Adipose tissue (tissue), 3 donors: ENCODE results near the gene RSAD2. TPM values are rescaled to one million over a fixed set of nuclear protein-coding genes. Genes with fewer than 3 reads are reported as not detected.

Source experiments
- H3K27ac ChIP-seq: one replicate; pipeline ENCODE4 v1.5.1; 2013; ENCODE audit warnings: low read depth, low read length
- WGBS, 3 donors: extraction: QIAGEN DNeasy Blood & Tissue Kit; methylation state at CpG; one replicate each; pipeline ENCODE4 v1.1.7; 2013; 5-methylcytosine and 5-hydroxymethylcytosine counted together
- polyA plus RNA-seq, 3 donors: library from polyadenylated mRNA; stranded (reverse); fragments of 200-250 nt; gene quantifications; one replicate each; pipeline ENCODE4 v1.2.3, GENCODE V29; 2013
- donor health status: healthy with polysubstance abuse.
- donor health status: Bipolar disorder and iron deficiency.
- donor health status: healthy.

RSAD2 gene
- polyA plus RNA-seq, 3 donors: 1.4 to 3.0 (median 1.5) TPM

- WGBS, 3 donors: 61 to 75% (median 73%) methylated on average over 12 of the region's 12 CpGs
- H3K27ac ChIP-seq: no peak overlapping the region
These were observed 42.5 kb downstream of the RSAD2 start for GRCh38 chr2:6919901-6920742.

DNA sequence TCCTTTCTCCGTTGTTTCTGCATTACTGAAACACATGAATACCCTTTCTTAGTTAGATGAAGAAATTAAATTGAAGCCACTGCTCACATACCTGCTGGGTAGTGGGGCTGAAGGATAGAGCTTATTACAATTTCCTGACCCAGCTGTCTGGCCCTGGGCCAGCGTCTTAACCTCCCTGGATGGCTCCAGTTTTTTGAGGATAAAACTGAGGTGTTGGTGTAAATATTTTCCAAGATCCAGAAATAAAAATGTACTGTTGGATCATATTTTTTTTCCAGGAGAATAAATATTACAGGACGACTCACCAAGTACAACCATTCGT, 43.1 kb downstream of the RSAD2 start:
- WGBS, 3 donors: 33 to 72% (median 68%) methylated on average over 4 of the region's 4 CpGs
- no peak overlapping the region for H3K27ac ChIP-seq

DNA sequence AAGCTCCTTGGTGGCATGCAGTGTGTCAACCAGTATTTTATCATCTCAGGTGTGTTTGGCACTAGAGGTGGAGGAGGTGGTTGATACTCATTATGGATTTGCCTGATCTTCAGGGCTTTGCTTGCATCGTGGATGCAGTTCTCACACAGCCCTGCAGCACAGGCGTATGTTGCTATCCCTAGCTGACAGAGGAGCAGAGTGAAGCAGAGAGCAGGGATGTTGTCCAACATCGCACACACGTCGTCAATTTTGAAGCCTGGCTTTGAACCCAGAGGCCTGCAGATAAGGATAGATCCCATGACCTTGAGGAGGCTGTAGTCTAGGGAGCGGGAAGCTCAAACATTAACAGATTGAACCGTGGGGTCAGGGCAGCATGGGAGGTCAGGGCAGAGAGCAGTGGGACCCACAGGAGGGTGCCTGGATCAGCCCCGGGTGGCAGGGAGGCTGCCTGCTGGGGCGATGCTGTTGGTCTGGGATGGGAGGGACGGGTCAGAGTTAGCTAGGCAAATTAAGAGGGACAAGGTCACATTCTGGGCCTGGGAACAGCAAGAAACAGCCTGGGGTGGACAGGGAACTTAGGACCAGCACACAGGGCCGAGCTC, 43.8 kb downstream of the RSAD2 start:
- WGBS, 3 donors: 27 to 71% (median 68%) methylated on average over 11 of the region's 11 CpGs
- H3K27ac ChIP-seq: no peak overlapping the region

DNA sequence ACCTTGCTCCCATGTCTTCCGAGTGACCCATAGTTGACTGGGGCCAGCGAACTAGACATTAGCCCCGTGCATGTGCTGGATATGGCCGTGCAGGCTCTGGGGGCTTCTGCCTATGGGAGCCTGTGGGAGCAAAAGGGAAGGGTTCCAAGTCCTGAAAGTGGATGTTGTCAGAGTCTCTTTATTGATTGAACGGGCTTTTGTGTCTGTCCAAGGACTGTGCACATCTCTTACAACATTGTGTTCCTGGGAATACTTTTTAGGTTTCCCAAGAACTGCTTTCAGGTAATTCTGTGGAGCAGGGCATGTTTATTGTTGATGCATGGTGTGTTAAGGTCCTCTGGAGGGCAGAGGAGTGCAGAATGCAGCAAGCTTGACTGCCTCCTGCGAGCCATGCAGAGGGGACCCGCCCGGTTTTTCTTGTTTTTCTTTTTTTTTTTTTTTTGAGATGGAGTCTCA, 44.7 kb downstream of the RSAD2 start:
- 44 to 81% (median 76%) methylated on average over 8 of the region's 8 CpGs for WGBS, 3 donors
- H3K27ac ChIP-seq: no peak overlapping the region

- WGBS, 3 donors: 68 to 78% (median 76%) methylated on average over 10 of the region's 10 CpGs
- no peak overlapping the region for H3K27ac ChIP-seq
These were observed 45.7 kb downstream of the RSAD2 start for GRCh38 chr2:6923319-6923718.

- WGBS, 3 donors: 86 to 95% (median 89%) methylated on average over 19 of the region's 19 CpGs
- H3K27ac ChIP-seq: no peak overlapping the region
These were observed 46.7 kb downstream of the RSAD2 start for GRCh38 chr2:6924101-6924923.

GRCh38 chr2:6924924-6925409, 47.4 kb downstream of the RSAD2 start:
- no peak overlapping the region for H3K27ac ChIP-seq
- 48 to 65% (median 51%) methylated on average over 7 of the region's 7 CpGs for WGBS, 3 donors

DNA sequence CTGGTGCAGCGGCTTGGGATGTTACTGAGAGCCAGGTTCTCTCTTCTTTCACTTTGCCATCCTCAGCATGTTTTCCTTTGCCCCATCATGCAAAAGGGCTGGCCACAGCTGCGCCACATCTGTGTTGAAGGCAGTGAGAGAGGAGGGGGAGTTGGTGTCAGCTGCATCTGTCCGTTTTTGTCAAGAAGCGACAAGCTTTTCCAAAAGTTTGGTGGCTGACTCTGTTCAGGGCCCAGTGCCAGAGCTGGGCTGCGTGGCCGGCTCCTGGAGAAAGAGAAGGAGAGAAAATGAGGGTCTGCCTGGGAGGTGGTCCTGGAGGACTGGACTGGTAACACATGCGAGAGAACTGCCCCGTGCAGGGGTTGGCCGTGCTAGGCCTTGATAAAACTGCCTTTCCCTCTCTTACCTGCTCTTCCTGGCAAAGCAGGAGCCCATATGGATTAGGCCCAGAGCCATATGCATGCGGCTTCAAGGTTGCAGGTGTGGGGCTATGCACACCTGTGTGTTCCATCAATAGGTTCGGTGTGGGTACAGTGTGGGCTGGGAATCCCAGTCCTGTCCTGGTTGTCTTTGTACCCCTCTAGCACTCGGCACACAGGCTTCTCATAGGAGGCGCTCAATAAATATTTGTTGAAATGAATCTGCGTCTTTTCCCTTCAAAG, 48.6 kb downstream of the RSAD2 start:
- no peak overlapping the region for H3K27ac ChIP-seq
- 54 to 92% (median 90%) methylated on average over 13 to 14 of the region's 14 CpGs for WGBS, 3 donors

GRCh38 chr2:6927186-6927585, 49.6 kb downstream of the RSAD2 start:
- no peak overlapping the region for H3K27ac ChIP-seq
- WGBS, 3 donors: 12 to 37% (median 27%) methylated on average over 3 of the region's 3 CpGs

GRCh38 chr2:6927753-6928152, 50.2 kb downstream of the RSAD2 start:
- no peak overlapping the region for H3K27ac ChIP-seq
- 90 to 100% (median 98%) methylated on average over 3 of the region's 3 CpGs for WGBS, 3 donors

GRCh38 chr2:6928452-6928851, 50.9 kb downstream of the RSAD2 start:
- no peak overlapping the region for H3K27ac ChIP-seq
- 77 to 87% (median 79%) methylated on average over 9 of the region's 9 CpGs for WGBS, 3 donors

DNA sequence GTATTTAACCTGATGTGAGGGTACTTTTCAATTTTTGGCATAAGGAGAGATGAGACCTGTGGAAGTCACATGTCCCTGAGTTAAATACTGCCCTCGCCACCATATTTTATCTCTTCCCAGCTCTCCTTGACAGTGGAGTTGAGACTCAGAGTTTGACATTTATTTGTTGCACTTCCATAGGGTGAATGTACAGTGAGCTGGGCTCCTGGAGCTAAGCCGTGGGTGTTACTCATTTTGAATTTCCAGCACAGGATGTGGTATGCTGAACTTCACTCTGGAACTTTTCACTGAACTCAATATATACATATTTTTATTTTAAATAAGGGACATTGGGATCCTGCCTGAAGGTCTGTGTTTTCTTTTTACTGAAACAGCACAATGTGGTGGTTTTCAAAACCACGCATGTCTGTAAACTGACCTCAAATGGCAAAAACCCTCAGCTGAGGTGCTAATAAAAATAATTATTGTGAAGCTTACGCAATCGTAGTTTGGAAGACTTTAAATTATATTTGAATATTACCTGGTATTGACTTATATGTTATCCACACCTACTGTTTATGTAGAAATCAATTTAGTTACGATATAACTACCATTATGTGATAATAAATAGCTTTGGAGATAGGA, 51.7 kb downstream of the RSAD2 start:
- WGBS, 3 donors: 59 to 75% (median 69%) methylated on average over 6 of the region's 6 CpGs
- H3K27ac ChIP-seq: no peak overlapping the region

DNA sequence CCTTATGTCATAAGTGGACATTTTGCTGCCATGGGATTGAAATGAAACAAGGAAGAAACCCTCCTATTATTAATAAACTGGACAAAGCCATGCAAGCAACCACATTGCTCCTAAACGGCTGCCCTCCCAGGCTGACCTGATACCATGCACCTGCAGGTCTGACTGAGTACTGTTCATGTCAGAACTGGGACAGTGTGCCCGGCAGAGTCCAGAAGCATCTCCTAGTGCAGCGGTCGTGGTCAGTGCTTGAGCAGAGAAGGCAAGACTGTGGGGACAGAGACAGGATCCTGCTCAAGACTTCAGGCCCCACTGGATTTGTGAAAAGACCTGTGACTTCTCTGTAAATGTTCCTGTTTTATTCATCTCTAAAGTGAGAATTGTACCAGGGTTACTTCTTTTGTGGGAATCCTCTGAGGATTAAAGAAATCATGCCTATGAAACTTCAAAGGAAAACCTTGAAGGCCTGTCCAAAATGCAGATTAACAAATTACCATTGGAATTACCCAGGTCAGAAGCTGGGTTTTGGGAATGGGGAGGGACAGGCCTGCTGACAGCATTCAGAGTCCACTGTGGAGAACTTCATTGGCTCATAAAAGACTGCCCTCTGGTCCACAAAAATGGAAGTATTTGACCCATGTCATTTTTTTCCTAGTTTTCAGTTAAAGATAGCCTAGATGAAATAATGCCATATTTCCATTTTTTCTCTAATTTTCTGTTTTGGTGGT, 53.5 kb downstream of the RSAD2 start:
- 64 to 78% (median 74%) methylated on average over 4 of the region's 4 CpGs for WGBS, 3 donors
- no peak overlapping the region for H3K27ac ChIP-seq

DNA sequence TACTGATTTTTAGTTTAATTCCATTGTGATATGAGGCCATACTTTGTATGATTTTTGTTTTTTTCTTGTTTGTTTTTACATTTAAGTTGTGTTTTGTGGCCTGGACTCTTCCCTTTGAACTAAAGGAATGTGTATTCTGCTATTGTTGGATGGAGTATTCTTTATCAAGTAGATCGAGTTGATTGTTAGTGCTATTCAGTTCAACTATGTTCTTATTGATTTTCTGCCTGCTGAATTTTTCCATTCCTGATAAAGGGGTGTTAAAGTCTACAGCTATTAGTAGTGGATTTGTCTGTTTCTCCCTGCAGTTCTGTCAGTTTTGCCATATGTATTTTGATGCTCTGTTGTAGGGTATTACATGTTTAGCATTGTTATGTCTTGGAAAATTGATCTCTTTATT, 54.2 kb downstream of the RSAD2 start:
- 37 to 94% (median 85%) methylated on average over 1 of the region's 1 CpG for WGBS, 3 donors
- H3K27ac ChIP-seq: no peak overlapping the region

DNA sequence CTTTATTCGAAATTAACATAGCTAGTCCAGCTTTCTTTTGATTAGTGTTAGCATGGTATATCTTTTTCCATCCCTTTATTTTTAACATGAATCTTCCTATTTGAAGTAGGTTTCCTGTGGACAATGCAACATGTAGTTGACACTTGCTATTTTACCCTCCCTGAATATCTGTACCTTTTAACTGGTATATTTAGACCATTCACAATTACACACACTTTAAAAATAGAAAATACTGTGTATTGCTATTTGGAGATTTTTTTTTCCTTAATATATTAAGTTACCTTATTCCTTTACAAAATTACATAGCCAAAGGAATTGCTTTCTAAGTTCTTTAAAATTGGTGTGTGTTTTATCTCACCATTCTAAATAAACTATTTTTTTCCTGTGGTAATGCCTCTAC, 54.6 kb downstream of the RSAD2 start:
- no peak overlapping the region for H3K27ac ChIP-seq
- 69 to 95% (median 95%) methylated on average over 1 of the region's 1 CpG for WGBS, 3 donors

GRCh38 chr2:6932828-6933227, 55.3 kb downstream of the RSAD2 start:
- 72 to 96% (median 95%) methylated on average over 7 of the region's 7 CpGs for WGBS, 3 donors
- H3K27ac ChIP-seq: no peak overlapping the region

DNA sequence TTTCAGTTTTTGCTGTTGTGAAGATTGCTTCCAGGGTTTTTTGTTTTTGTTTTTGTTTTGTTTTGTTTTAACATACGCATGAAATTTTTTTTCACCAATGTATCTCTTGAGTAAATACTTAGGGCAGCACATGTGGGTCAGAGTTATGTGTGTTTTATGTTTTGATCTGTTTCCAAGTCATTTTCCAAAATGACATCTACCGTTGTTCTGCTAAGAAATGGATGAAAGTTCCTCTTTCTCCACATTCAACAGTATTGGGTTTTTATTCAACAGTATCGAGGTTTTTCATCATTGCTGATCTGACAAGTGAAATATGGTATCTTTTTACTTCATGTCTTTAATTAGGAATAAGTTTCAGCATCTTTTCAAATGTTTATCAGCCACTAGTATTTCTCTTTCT, 56.3 kb downstream of the RSAD2 start:
- 48 to 57% (median 49%) methylated on average over 3 of the region's 3 CpGs for WGBS, 3 donors
- no peak overlapping the region for H3K27ac ChIP-seq

GRCh38 chr2:6934345-6934744, 56.8 kb downstream of the RSAD2 start:
- WGBS, 3 donors: 55 to 92% (median 78%) methylated on average over 1 of the region's 1 CpG
- H3K27ac ChIP-seq: no peak overlapping the region
